GM23338 (cell line): Measurements from ENCODE around the gene BICDL1. TPM values are rescaled to one million over a fixed set of nuclear protein-coding genes. Genes with fewer than 3 reads are reported as not detected.

ENCODE experiments used
- polyA plus RNA-seq: library from polyadenylated mRNA; unstranded; fragments of >200 nt; fragmentation: Nextera tagmentation; extraction: Ambion mirVana; gene quantifications from 2 replicates; pipeline ENCODE4 v1.2.1, GENCODE V29; 2016
- small RNA-seq: library from RNA; depleted of rRNA; stranded (forward); fragments of <200 nt; gene quantifications from one replicate; pipeline ENCODE3, GENCODE V24; 2014; ENCODE audit warnings: low replicate concordance
- total RNA-seq: library from RNA; depleted of rRNA; stranded (reverse); fragments of >200 nt; shearing (Covaris generic); gene quantifications from 2 replicates; pipeline ENCODE4 v1.2.3, GENCODE V29; 2014; rRNA removed

BICDL1 gene
- total and polyA plus RNA-seq, 2 experiments from 2014 or later = 14.0 to 25.7 TPM

Small RNA genes within 50 kb of the gene (small RNA-seq; reads per million reads assigned to genes)
- not detected for gene AC004812.1

Other genes with a start within 250 kb of the BICDL1 start
- 34.9 and 47.8 TPM in 2 replicates for gene CIT, start 111.9 kb upstream of the BICDL1 start, total RNA-seq
- 9.7 and 9.9 TPM in 2 replicates for gene CIT, start 111.9 kb upstream of the BICDL1 start, polyA plus RNA-seq
- 15.9 and 16.9 TPM in 2 replicates for gene RAB35, start 127.5 kb downstream of the BICDL1 start, total RNA-seq
- gene RAB35, start 127.5 kb downstream of the BICDL1 start, polyA plus RNA-seq = 9.9 and 12.6 TPM in 2 replicates
- gene GCN1, start 205.5 kb downstream of the BICDL1 start, total RNA-seq = 141 and 177 TPM in 2 replicates
- 18.0 and 18.2 TPM in 2 replicates for gene GCN1, start 205.5 kb downstream of the BICDL1 start, polyA plus RNA-seq
- gene RPLP0, start 211.9 kb downstream of the BICDL1 start, total RNA-seq = 4,855 and 4,916 TPM in 2 replicates
- 2,219 and 2,404 TPM in 2 replicates for gene RPLP0, start 211.9 kb downstream of the BICDL1 start, polyA plus RNA-seq